Coronary artery (tissue), 2 donors: ENCODE results near the gene PRDM16.
A peak's percentile ranks its signal among the peaks of the same experiment; 100 is the strongest.

Source experiments
- DNase-seq: peaks from one replicate; pipeline ENCODE4 v3.0.0-alpha.2; 2017; ENCODE audit warnings: low spot score
- H3K27ac ChIP-seq, 2 donors: fragments of 200-600 bp; sonication (generic); one replicate each; pipeline ENCODE4 v1.5.1; 2016 to 2019
- H3K4me3 ChIP-seq: fragments of 200-600 bp; sonication (generic); 2 replicates; pipeline ENCODE4 v1.5.1; 2016; ENCODE audit warnings: mild to moderate bottlenecking, moderate library complexity
- CTCF ChIP-seq: fragments of 200-600 bp; sonication (generic); IDR thresholded peaks from one replicate; pipeline ENCODE4 v1.5.1; 2019; ENCODE audit warnings: antibody characterized with exemption

PRDM16 gene

GRCh38 chr1:3149277-3149676, 80.3 kb downstream of the PRDM16 start:
- TF ChIP-seq CTCF: no peak
- H3K27ac ChIP-seq: no peak overlapping the region
- no peak for DNase-seq
- H3K4me3 ChIP-seq: no peak overlapping the region

- Histone ChIP-seq H3K4me3 (no peak overlapping the region), H3K27ac (peak overlapping the region; percentile 33 to 41)
- DNase-seq: no peak
- TF ChIP-seq CTCF: no peak
Observed at GRCh38 chr1:3151456-3151855, 82.5 kb downstream of the PRDM16 start.

- TF ChIP-seq CTCF: no peak
Observed at GRCh38 chr1:3152143-3152542, 83.1 kb downstream of the PRDM16 start.

GRCh38 chr1:3153197-3153596, 84.2 kb downstream of the PRDM16 start:
- no peak for DNase-seq
- TF ChIP-seq CTCF: no peak
- peak overlapping the region in 1 of 2 donors; percentile 28 for H3K27ac ChIP-seq
- H3K4me3 ChIP-seq: no peak overlapping the region

More at GRCh38 chr1:3152143-3152542, 83.1 kb downstream of the PRDM16 start:
- DNase-seq: no peak
- Histone ChIP-seq H3K4me3 (no peak overlapping the region), H3K27ac (peak overlapping the region in 1 of 2 donors; percentile 33)

- peak overlapping the region in 1 of 2 donors; percentile 16 for H3K27ac ChIP-seq
- TF ChIP-seq CTCF: no peak
- no peak for DNase-seq
- H3K4me3 ChIP-seq: no peak overlapping the region
Observed at GRCh38 chr1:3153902-3154795, 85.1 kb downstream of the PRDM16 start.

- Histone ChIP-seq H3K4me3 (no peak overlapping the region), H3K27ac (peak overlapping the region in 1 of 2 donors; percentile 19)
- TF ChIP-seq CTCF: no peak
- DNase-seq: no peak
Observed at GRCh38 chr1:3155056-3155925, 86.3 kb downstream of the PRDM16 start.
